ENCODE results near the gene ZDHHC1.

The ZDHHC1 gene

GRCh38 chr16:67430504-67430976, 14.3 kb upstream of the ZDHHC1 start:
- Histone ChIP-seq H3K27ac (replicated peaks; ENCODE audit: low read length) (no peak overlapping the region), H4K8ac (ENCODE audit: low read depth, low read length) (peak overlapping the region; percentile 49), H3K4me2 (ENCODE audit: insufficient read depth, low read length, poor library complexity, severe bottlenecking) (peak overlapping the region; percentile 87), H4K91ac (ENCODE audit: low read depth, low read length, poor library complexity) (peak overlapping the region; percentile 39), H2AK5ac (ENCODE audit: low read depth, low read length) (peak overlapping the region; percentile 53), H3K4ac (ENCODE audit: low read length) (no peak overlapping the region), H3K9ac (ENCODE audit: low read depth, low read length, poor library complexity) (peak overlapping the region; percentile 90), H2BK12ac (ENCODE audit: low read length) (peak overlapping the region; percentile 46), H2BK120ac (ENCODE audit: low read depth, low read length) (no peak overlapping the region), H2BK15ac (ENCODE audit: low read length) (peak overlapping the region; percentile 42), H3K14ac (ENCODE audit: low read length) (no peak overlapping the region), H2BK5ac (ENCODE audit: low read length) (no peak overlapping the region), H3K4me1 (ENCODE audit: control insufficient read depth in 2 of 2, insufficient read depth in 1 of 2, low read depth in 1 of 2, low read length in 2 of 2) (peaks cover 15 to 19% of the 10 kb centered on the region in 2 donors), H3K79me1 (ENCODE audit: low read depth, low read length) (no peaks in the 10 kb centered on the region), H3K18ac (ENCODE audit: low read length) (peak overlapping the region; percentile 96), H3K36me3 (replicated peaks in 1 of 2; ENCODE audit: control insufficient read depth in 2 of 2, insufficient read depth in 2 of 2, low read length in 2 of 2) (peaks cover 1 to 2% of the 10 kb centered on the region in 2 donors), H2AFZ (ENCODE audit: low read length) (peak overlapping the region; percentile 85), H3K23ac (ENCODE audit: low read depth, low read length, poor library complexity) (peak overlapping the region; percentile 86), H3K4me3 (ENCODE audit: low read length in 2 of 2) (peak overlapping the region; percentile 28 to 71), H3K9me3 (replicated peaks in 1 of 2; ENCODE audit: control insufficient read depth in 2 of 2, insufficient read depth in 1 of 2, low read depth in 1 of 2, low read length in 2 of 2) (peaks cover 0 to 2% of the 10 kb centered on the region in 2 donors), H3K27me3 (ENCODE audit: control insufficient read depth in 3 of 3, insufficient read depth in 3 of 3, low read depth in 1 of 3, low read length in 3 of 3) (peaks cover 14 to 46% (median 25%) of the 10 kb centered on the region in 3 experiments)
- DNase-seq (ENCODE audit: low spot score): peak; percentile 18
- WGBS, 2 donors (ENCODE audit: extremely low coverage in 2 of 2, insufficient read length in 2 of 2, insufficient replicate concordance in 1 of 2): no CpG with 5 or more reads among the region's 53 CpGs

GRCh38 chr16:67429799-67430503, 13.7 kb upstream of the ZDHHC1 start:
- peak overlapping the region; percentile 28 to 71 for H3K4me3 ChIP-seq (ENCODE audit: low read length in 2 of 2)
- no CpG with 5 or more reads among the region's 13 CpGs for WGBS, 2 donors (ENCODE audit: extremely low coverage in 2 of 2, insufficient read length in 2 of 2, insufficient replicate concordance in 1 of 2)
- H2BK5ac ChIP-seq (ENCODE audit: low read length): no peak overlapping the region

GRCh38 chr16:67429053-67429798, 12.9 kb upstream of the ZDHHC1 start:
- no peaks in the 10 kb centered on the region for H3K36me3 ChIP-seq (replicated peaks in 1 of 2; ENCODE audit: control insufficient read depth in 2 of 2, insufficient read depth in 2 of 2, low read length in 2 of 2)
- no peak overlapping the region for H2BK120ac ChIP-seq (ENCODE audit: low read depth, low read length)
- no peak overlapping the region for H2BK12ac ChIP-seq (ENCODE audit: low read length)
- peaks cover 22 to 28% of the 10 kb centered on the region in 2 donors for H3K4me1 ChIP-seq (ENCODE audit: control insufficient read depth in 2 of 2, insufficient read depth in 1 of 2, low read depth in 1 of 2, low read length in 2 of 2)
- peaks cover 14 to 46% (median 25%) of the 10 kb centered on the region in 3 experiments for H3K27me3 ChIP-seq (ENCODE audit: control insufficient read depth in 3 of 3, insufficient read depth in 3 of 3, low read depth in 1 of 3, low read length in 3 of 3)
- H2BK5ac ChIP-seq (ENCODE audit: low read length): no peak overlapping the region
- no peak overlapping the region for H3K23ac ChIP-seq (ENCODE audit: low read depth, low read length, poor library complexity)
- no peak overlapping the region for H3K4ac ChIP-seq (ENCODE audit: low read length)
- H3K9ac ChIP-seq (ENCODE audit: low read depth, low read length, poor library complexity): no peak overlapping the region
- H3K18ac ChIP-seq (ENCODE audit: low read length): no peak overlapping the region
- no peak overlapping the region for H2BK15ac ChIP-seq (ENCODE audit: low read length)
- H3K27ac ChIP-seq (replicated peaks; ENCODE audit: low read length): no peak overlapping the region
- no peak overlapping the region for H3K4me3 ChIP-seq (ENCODE audit: low read length in 2 of 2)
- no peaks in the 10 kb centered on the region for H3K9me3 ChIP-seq (replicated peaks in 1 of 2; ENCODE audit: control insufficient read depth in 2 of 2, insufficient read depth in 1 of 2, low read depth in 1 of 2, low read length in 2 of 2)
- H4K91ac ChIP-seq (ENCODE audit: low read depth, low read length, poor library complexity): no peak overlapping the region
- WGBS, 2 donors (ENCODE audit: extremely low coverage in 2 of 2, insufficient read length in 2 of 2, insufficient replicate concordance in 1 of 2): no CpG with 5 or more reads among the region's 3 CpGs
- H4K8ac ChIP-seq (ENCODE audit: low read depth, low read length): no peak overlapping the region
- H3K79me1 ChIP-seq (ENCODE audit: low read depth, low read length): no peaks in the 10 kb centered on the region
- H3K14ac ChIP-seq (ENCODE audit: low read length): no peak overlapping the region
- DNase-seq (ENCODE audit: low spot score): no peak
- H2AFZ ChIP-seq (ENCODE audit: low read length): no peak overlapping the region
- H3K4me2 ChIP-seq (ENCODE audit: insufficient read depth, low read length, poor library complexity, severe bottlenecking): no peak overlapping the region
- H2AK5ac ChIP-seq (ENCODE audit: low read depth, low read length): no peak overlapping the region

More at GRCh38 chr16:67429799-67430503, 13.7 kb upstream of the ZDHHC1 start:
- H4K8ac ChIP-seq (ENCODE audit: low read depth, low read length): no peak overlapping the region
- peak overlapping the region; percentile 46 for H2BK12ac ChIP-seq (ENCODE audit: low read length)
- H3K9me3 ChIP-seq (replicated peaks in 1 of 2; ENCODE audit: control insufficient read depth in 2 of 2, insufficient read depth in 1 of 2, low read depth in 1 of 2, low read length in 2 of 2): no peaks in the 10 kb centered on the region
- peaks cover 14 to 46% (median 25%) of the 10 kb centered on the region in 3 experiments for H3K27me3 ChIP-seq (ENCODE audit: control insufficient read depth in 3 of 3, insufficient read depth in 3 of 3, low read depth in 1 of 3, low read length in 3 of 3)
- H3K4me2 ChIP-seq (ENCODE audit: insufficient read depth, low read length, poor library complexity, severe bottlenecking): peak overlapping the region; percentile 87
- DNase-seq (ENCODE audit: low spot score): no peak
- peak overlapping the region; percentile 53 for H2AK5ac ChIP-seq (ENCODE audit: low read depth, low read length)
- peaks cover 15 to 20% of the 10 kb centered on the region in 2 donors for H3K4me1 ChIP-seq (ENCODE audit: control insufficient read depth in 2 of 2, insufficient read depth in 1 of 2, low read depth in 1 of 2, low read length in 2 of 2)
- H3K4ac ChIP-seq (ENCODE audit: low read length): no peak overlapping the region
- H3K14ac ChIP-seq (ENCODE audit: low read length): no peak overlapping the region
- H3K9ac ChIP-seq (ENCODE audit: low read depth, low read length, poor library complexity): no peak overlapping the region
- H3K27ac ChIP-seq (replicated peaks; ENCODE audit: low read length): no peak overlapping the region
- peak overlapping the region; percentile 85 for H2AFZ ChIP-seq (ENCODE audit: low read length)
- H3K36me3 ChIP-seq (replicated peaks in 1 of 2; ENCODE audit: control insufficient read depth in 2 of 2, insufficient read depth in 2 of 2, low read length in 2 of 2): no peaks in the 10 kb centered on the region
- H3K18ac ChIP-seq (ENCODE audit: low read length): peak overlapping the region; percentile 96
- H2BK15ac ChIP-seq (ENCODE audit: low read length): peak overlapping the region; percentile 42
- peak overlapping the region; percentile 86 for H3K23ac ChIP-seq (ENCODE audit: low read depth, low read length, poor library complexity)
- no peaks in the 10 kb centered on the region for H3K79me1 ChIP-seq (ENCODE audit: low read depth, low read length)
- H4K91ac ChIP-seq (ENCODE audit: low read depth, low read length, poor library complexity): no peak overlapping the region
- H2BK120ac ChIP-seq (ENCODE audit: low read depth, low read length): no peak overlapping the region

Data from neuronal stem cell (in vitro differentiated cells).